Stimulated activated memory B cell treated with anti-CD40 and anti-IgM and Interleukin-4, amounts not matched to agents 10 μg/mL and 1 μg/mL and 100 μg/mL, for 72 hours (primary cell): ENCODE results near the gene DYNC2I2.

ENCODE experiments used
- ATAC-seq: fragments of 150-1000 bp; cut with Tn5 transposase; 2 replicates; pipeline ENCODE4 v1.10.0; 2021
- H3K27ac Mint-ChIP-seq: one replicate; pipeline ENCODE4 v1.8.0; 2022; ENCODE audit warnings: mild to moderate bottlenecking, mixed read lengths
- H3K27me3 Mint-ChIP-seq: one replicate; pipeline ENCODE4 v1.8.0; 2022; ENCODE audit warnings: mixed read lengths
- H3K36me3 Mint-ChIP-seq: one replicate; pipeline ENCODE4 v1.8.0; 2022; ENCODE audit warnings: mixed read lengths
- H3K4me1 Mint-ChIP-seq: one replicate; pipeline ENCODE4 v1.8.0; 2022; ENCODE audit warnings: mixed read lengths
- H3K4me3 Mint-ChIP-seq: one replicate; pipeline ENCODE4 v1.8.0; 2022; ENCODE audit warnings: mild to moderate bottlenecking, moderate library complexity, mixed read lengths
- H3K9me3 Mint-ChIP-seq: one replicate; pipeline ENCODE4 v1.8.0; 2022; ENCODE audit warnings: mixed read lengths

The DYNC2I2 gene

GRCh38 chr9:128634111-128634510, 22.5 kb downstream of the DYNC2I2 start:
- Mint-ChIP-seq H3K27me3 (no peaks in the 10 kb centered on the region), H3K27ac (no peak overlapping the region), H3K4me3 (no peak overlapping the region), H3K9me3 (no peaks in the 10 kb centered on the region), H3K4me1 (no peaks in the 10 kb centered on the region), H3K36me3 (peaks cover 50% of the 10 kb centered on the region)
- no peak for ATAC-seq

- H3K9me3 Mint-ChIP-seq: no peaks in the 10 kb centered on the region
- no peak overlapping the region for H3K27ac Mint-ChIP-seq
- no peaks in the 10 kb centered on the region for H3K4me1 Mint-ChIP-seq
- H3K36me3 Mint-ChIP-seq: peaks cover 51% of the 10 kb centered on the region
- ATAC-seq: no peak
- H3K4me3 Mint-ChIP-seq: no peak overlapping the region
- H3K27me3 Mint-ChIP-seq: no peaks in the 10 kb centered on the region
Measured at GRCh38 chr9:128633601-128634000, 23.0 kb downstream of the DYNC2I2 start.

DNA sequence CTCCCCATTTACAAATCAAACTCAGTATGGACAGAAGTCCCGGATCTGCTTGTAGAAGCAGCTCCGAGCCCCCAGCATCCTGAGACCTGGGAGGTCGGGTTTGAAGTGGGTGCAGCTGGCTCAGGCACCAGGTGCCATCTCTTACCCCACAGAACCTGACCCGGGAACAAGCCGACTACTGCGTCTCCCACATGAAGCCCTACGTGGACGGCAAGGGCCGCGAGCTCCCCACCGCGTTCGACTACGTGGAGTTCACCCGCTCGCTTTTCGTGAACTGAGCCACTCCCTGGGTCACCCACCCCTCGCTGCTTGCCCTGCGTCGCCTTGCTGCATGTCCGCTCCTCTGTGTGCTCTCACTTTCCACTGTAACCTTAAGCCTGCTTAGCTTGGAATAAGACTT, 23.6 kb downstream of the DYNC2I2 start:
- ATAC-seq: no peak
- H3K4me1 Mint-ChIP-seq: no peaks in the 10 kb centered on the region
- no peaks in the 10 kb centered on the region for H3K9me3 Mint-ChIP-seq
- H3K4me3 Mint-ChIP-seq: no peak overlapping the region
- H3K27ac Mint-ChIP-seq: no peak overlapping the region
- peaks cover 49% of the 10 kb centered on the region for H3K36me3 Mint-ChIP-seq
- H3K27me3 Mint-ChIP-seq: no peaks in the 10 kb centered on the region

DNA sequence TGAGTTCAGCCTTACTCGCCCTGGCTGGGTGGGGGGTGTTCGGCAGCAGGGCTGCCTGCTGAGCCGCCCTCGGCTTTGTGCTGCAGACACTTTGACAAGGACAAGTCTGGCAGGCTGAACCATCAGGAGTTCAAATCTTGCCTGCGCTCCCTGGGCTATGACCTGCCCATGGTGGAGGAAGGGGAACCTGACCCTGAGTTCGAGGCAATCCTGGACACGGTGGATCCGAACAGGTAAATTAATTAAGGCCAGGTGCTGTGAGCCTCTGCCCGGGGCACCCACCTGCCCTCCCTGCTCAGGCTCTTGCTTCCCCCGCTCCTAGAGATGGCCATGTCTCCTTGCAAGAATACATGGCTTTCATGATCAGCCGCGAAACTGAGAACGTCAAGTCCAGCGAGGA, 24.2 kb downstream of the DYNC2I2 start:
- Mint-ChIP-seq H3K27me3 (no peaks in the 10 kb centered on the region), H3K4me3 (no peak overlapping the region), H3K9me3 (no peaks in the 10 kb centered on the region), H3K4me1 (no peaks in the 10 kb centered on the region), H3K27ac (no peak overlapping the region), H3K36me3 (peaks cover 55% of the 10 kb centered on the region)
- no peak for ATAC-seq

DNA sequence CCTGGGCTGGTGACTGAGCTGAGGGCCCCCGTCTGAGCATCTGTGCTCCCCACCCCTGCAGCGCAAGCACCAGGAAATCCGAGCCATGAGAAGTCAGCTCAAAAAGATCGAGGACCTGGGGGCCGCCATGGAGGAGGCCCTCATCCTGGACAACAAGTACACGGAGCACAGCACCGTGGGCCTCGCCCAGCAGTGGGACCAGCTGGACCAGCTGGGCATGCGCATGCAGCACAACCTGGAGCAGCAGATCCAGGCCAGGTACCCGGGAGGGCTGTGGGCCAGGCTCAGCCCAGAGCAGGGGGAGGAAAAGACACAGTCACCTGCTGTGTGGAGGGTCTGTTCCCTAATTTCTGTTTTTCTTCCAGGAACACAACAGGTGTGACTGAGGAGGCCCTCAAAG, 24.6 kb downstream of the DYNC2I2 start:
- Mint-ChIP-seq H3K27ac (no peak overlapping the region), H3K4me3 (no peak overlapping the region), H3K9me3 (no peaks in the 10 kb centered on the region), H3K36me3 (peaks cover 56% of the 10 kb centered on the region), H3K4me1 (no peaks in the 10 kb centered on the region), H3K27me3 (no peaks in the 10 kb centered on the region)
- no peak for ATAC-seq

DNA sequence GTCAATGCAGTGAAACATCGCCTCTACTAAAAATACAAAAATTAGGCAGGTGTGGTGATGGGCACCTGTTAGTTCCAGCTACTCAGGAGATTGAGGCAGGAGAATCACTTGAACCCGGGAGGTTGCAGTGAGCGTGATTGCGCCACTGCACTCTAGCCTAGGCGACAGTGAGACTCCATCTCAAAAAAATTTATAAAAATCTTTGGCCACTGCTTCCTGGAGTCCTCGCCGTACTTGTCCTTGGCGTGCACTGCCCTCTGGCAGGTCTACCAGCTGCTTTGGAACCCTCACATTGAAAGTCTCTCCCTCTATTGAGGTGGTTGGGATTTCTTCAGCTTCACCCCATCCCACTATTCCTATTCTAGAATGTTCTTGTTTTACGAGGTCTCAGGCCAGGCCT, 25.0 kb downstream of the DYNC2I2 start:
- Mint-ChIP-seq H3K4me1 (no peaks in the 10 kb centered on the region), H3K9me3 (no peaks in the 10 kb centered on the region), H3K4me3 (no peak overlapping the region), H3K36me3 (peaks cover 57% of the 10 kb centered on the region), H3K27me3 (no peaks in the 10 kb centered on the region), H3K27ac (no peak overlapping the region)
- no peak for ATAC-seq

DNA sequence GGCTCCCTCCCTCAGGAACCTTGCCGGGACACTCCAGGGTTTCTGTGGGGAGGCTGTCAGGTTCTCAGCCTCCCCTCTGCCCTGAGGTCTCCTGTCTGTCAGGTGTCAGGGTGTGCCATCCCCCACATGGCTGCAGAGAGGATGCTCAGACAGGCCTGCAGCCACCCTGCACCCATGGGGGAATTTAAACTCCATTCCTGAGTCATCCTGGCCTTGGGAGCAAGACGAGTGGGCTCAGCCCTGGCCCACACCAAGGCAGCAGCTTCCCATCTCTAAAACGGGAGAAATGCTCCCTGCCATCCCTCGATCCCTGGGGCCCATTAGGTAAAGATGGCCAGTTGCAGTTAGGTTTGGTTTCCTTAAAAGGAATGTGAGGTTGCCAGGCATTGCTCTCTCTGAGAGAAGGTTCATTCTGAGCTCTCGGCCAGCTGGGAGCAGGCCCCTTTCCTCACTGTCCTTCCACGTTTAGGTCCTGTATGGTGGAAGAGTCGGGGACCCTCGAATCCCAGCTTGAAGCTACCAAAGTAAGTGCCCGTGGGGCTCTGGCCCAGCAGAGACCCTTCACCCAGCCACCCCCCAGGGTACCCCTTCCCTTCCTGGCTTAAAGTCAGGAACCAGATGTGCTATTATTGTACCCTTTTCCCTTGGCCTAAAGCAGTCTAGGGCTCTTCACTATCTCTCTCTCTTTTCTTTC, 26.6 kb downstream of the DYNC2I2 start:
- peaks cover 73% of the 10 kb centered on the region for H3K36me3 Mint-ChIP-seq
- no peak for ATAC-seq
- H3K4me3 Mint-ChIP-seq: no peak overlapping the region
- peak overlapping the region; percentile 20 for H3K27ac Mint-ChIP-seq
- no peaks in the 10 kb centered on the region for H3K27me3 Mint-ChIP-seq
- H3K4me1 Mint-ChIP-seq: no peaks in the 10 kb centered on the region
- H3K9me3 Mint-ChIP-seq: no peaks in the 10 kb centered on the region

DNA sequence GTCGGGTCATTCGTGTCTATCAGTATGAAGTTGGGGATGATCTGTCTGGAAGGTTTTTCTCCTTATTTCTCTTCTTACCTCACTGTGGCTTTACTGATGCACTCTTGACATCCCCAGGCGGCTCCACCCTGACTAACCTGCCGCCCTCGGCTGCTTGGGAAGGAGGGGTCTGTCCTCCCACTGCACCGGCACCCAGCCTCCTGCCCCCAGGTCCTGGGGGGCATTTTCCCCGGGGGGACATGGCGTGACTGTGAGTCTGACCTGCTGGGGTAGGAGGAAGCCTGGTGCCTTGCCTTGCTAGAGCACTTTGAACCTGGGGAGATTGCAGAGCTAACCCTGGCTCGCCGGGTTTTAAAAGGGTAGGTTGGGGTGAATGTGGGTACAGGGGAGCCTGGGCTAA, 27.5 kb downstream of the DYNC2I2 start:
- ATAC-seq: no peak

GRCh38 chr9:128628471-128629048, 28.1 kb downstream of the DYNC2I2 start:
- ATAC-seq: no peak
- H3K9me3 Mint-ChIP-seq: no peaks in the 10 kb centered on the region
- H3K27me3 Mint-ChIP-seq: no peaks in the 10 kb centered on the region
- peaks cover 72% of the 10 kb centered on the region for H3K36me3 Mint-ChIP-seq
- H3K4me3 Mint-ChIP-seq: no peak overlapping the region
- H3K27ac Mint-ChIP-seq: peak overlapping the region; percentile 58
- no peaks in the 10 kb centered on the region for H3K4me1 Mint-ChIP-seq

More for the DNA sequence above, 27.5 kb downstream of the DYNC2I2 start:
- Mint-ChIP-seq H3K9me3 (no peaks in the 10 kb centered on the region), H3K4me3 (no peak overlapping the region), H3K27me3 (no peaks in the 10 kb centered on the region), H3K27ac (peak overlapping the region; percentile 30), H3K4me1 (no peaks in the 10 kb centered on the region), H3K36me3 (peaks cover 74% of the 10 kb centered on the region)

GRCh38 chr9:128627906-128628305, 28.7 kb downstream of the DYNC2I2 start:
- peak overlapping the region; percentile 58 for H3K27ac Mint-ChIP-seq
- no peaks in the 10 kb centered on the region for H3K4me1 Mint-ChIP-seq
- no peaks in the 10 kb centered on the region for H3K27me3 Mint-ChIP-seq
- no peak overlapping the region for H3K4me3 Mint-ChIP-seq
- no peaks in the 10 kb centered on the region for H3K9me3 Mint-ChIP-seq
- no peak for ATAC-seq
- H3K36me3 Mint-ChIP-seq: peaks cover 66% of the 10 kb centered on the region

- Mint-ChIP-seq H3K36me3 (peaks cover 60% of the 10 kb centered on the region), H3K27ac (no peak overlapping the region), H3K27me3 (no peaks in the 10 kb centered on the region), H3K4me3 (no peak overlapping the region), H3K4me1 (no peaks in the 10 kb centered on the region), H3K9me3 (no peaks in the 10 kb centered on the region)
- no peak for ATAC-seq
Measured at GRCh38 chr9:128627127-128627715, 29.4 kb downstream of the DYNC2I2 start.

GRCh38 chr9:128626181-128626580, 30.5 kb downstream of the DYNC2I2 start:
- no peaks in the 10 kb centered on the region for H3K9me3 Mint-ChIP-seq
- H3K4me1 Mint-ChIP-seq: no peaks in the 10 kb centered on the region
- H3K4me3 Mint-ChIP-seq: no peak overlapping the region
- no peaks in the 10 kb centered on the region for H3K27me3 Mint-ChIP-seq
- peaks cover 55% of the 10 kb centered on the region for H3K36me3 Mint-ChIP-seq
- H3K27ac Mint-ChIP-seq: no peak overlapping the region
- no peak for ATAC-seq

DNA sequence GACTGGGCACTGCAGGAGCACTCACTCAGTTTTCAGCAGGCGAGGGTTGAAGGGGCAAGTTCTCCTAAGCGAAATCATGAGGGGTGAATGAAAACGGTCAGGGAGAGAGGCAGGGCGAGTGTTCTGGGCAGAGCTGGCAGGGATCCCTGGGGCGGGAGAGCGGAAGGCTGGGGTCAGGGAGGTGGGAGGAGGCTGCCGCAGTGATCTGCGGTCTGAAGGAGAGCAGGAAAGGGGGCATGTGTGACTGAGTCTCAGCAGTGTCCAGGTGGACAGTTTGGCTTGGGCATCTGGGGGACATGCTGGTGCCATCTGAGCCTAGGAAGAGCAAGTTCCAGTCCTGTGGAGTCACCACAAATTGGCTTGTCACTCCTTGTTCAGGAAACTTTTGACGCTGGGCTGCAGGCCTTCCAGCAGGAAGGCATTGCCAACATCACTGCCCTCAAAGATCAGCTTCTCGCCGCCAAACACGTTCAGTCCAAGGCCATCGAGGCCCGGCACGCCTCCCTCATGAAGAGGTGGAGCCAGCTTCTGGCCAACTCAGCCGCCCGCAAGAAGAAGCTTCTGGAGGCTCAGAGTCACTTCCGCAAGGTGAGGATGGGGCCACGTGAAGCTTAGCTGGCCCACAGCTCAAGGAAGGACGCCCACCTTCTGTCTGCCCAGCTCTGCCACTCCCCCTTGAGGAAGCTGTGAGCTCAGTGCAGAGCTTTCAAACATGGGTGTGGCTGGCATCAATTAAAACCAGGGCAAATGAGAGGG, 31.1 kb downstream of the DYNC2I2 start:
- H3K4me3 Mint-ChIP-seq: no peak overlapping the region
- ATAC-seq: no peak
- H3K27ac Mint-ChIP-seq: peak overlapping the region; percentile 46
- no peaks in the 10 kb centered on the region for H3K4me1 Mint-ChIP-seq
- H3K9me3 Mint-ChIP-seq: no peaks in the 10 kb centered on the region
- peaks cover 61% of the 10 kb centered on the region for H3K36me3 Mint-ChIP-seq
- H3K27me3 Mint-ChIP-seq: no peaks in the 10 kb centered on the region

- Mint-ChIP-seq H3K27me3 (no peaks in the 10 kb centered on the region), H3K4me3 (no peak overlapping the region), H3K9me3 (no peaks in the 10 kb centered on the region), H3K4me1 (no peaks in the 10 kb centered on the region), H3K36me3 (peaks cover 63% of the 10 kb centered on the region), H3K27ac (no peak overlapping the region)
- no peak for ATAC-seq
Measured at GRCh38 chr9:128624566-128624965, 32.1 kb downstream of the DYNC2I2 start.

- Mint-ChIP-seq H3K36me3 (peaks cover 66% of the 10 kb centered on the region), H3K4me1 (no peaks in the 10 kb centered on the region), H3K27me3 (no peaks in the 10 kb centered on the region), H3K27ac (no peak overlapping the region), H3K9me3 (no peaks in the 10 kb centered on the region), H3K4me3 (no peak overlapping the region)
- no peak for ATAC-seq
Measured at GRCh38 chr9:128621730-128622455, 34.8 kb downstream of the DYNC2I2 start.
